ENCODE measurements around the gene IFNL3. TPM values are rescaled to one million over a fixed set of nuclear protein-coding genes. Genes with fewer than 3 reads are reported as not detected.
A peak's percentile ranks its signal among the peaks of the same experiment; 100 is the strongest.

IFNL3 gene
- total RNA-seq, 2 experiments from 2014 or later, result 0.34 to 0.53 TPM

DNA sequence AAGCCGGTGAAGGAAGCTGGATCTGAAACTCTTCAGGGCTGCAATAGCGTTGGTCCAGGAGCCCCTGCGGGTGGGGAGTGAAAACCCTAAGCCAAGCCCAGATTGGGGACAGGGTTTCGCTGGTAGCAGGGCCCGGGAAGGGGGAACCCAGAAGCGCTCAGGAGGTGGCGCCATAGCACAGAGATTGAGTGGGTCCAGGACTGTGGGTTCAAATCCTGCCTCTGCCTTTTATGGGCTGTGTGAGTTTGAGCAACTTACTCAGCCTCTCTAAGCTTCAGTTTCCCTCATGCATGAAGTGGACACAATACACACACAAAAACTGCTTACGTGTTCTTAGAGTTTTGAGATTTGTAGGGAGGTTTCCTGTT lies 32.4 kb downstream of the IFNL3 start:
- ChIA-PET POLR2A (interaction anchor here (0.7 kb wide), 1 partner anchor 214 kb away, joined by 4 read pairs; no protein-coding TSS in a partner anchor), CTCF (interaction anchor here (1.0 to 4.3 kb wide), 4 partner anchors 11 to 186 kb away, joined by 3 to 15 read pairs (median 5); no protein-coding TSS in a partner anchor)
- no peaks in the 10 kb centered on the region for H3K4me1 Mint-ChIP-seq
- H3K4me3 Mint-ChIP-seq, result no peak overlapping the region
- intact Hi-C loops (cut with DNase I, micrococcal nuclease), result loop anchor here (1.0 to 5.0 kb wide), 4 partner anchors 116 to 320 kb away; partner anchors contain the start of genes PLEKHG2 (in 2 of the 2) and EID2B (in 1 of the 2)
- H3K36me3 Mint-ChIP-seq (ENCODE audit: low read depth), result no peaks in the 10 kb centered on the region
- ATAC-seq, result peak; percentile 100
- no peaks in the 10 kb centered on the region for H3K9me3 Mint-ChIP-seq (ENCODE audit: low read depth)
- peaks cover 9% of the 10 kb centered on the region for H3K27me3 Mint-ChIP-seq
- H3K27ac Mint-ChIP-seq, result no peak overlapping the region
- peak; percentile 86 for DNase-seq

DNA sequence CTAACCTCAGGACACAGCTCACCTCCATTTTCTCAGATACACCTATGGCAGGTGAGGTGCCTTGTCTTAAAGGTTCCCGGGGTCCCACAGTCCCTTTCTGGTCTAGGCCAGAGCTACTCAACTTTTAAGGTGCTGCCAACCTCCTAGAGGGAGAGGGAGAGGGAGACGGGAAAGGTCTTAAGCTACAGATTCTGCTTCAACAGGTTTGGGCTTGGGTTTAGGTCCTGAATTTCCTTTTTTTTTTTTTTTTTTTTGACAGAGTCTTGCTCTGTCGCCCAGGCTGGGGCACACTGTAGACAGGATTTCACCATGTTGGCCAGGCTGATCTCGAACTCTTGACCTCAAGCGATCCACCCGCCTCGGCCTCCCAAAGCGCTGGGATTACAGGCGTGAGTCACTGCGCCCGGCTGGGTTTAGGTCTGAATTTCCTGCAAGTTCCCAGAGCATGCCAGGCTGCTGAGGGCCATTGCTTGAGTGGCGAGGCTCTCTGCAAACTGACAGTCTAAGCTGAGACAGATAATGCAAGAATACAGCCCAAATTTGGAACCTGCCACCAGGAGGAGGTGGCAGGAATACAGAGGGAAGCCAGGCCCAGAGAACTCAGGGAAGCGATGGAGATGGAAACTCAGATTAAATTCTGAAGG lies 33.0 kb downstream of the IFNL3 start:
- H3K36me3 Mint-ChIP-seq (ENCODE audit: low read depth), result no peaks in the 10 kb centered on the region
- H3K9me3 Mint-ChIP-seq (ENCODE audit: low read depth), result no peaks in the 10 kb centered on the region
- intact Hi-C loops (cut with DNase I, micrococcal nuclease), result loop anchor here (1.0 to 5.0 kb wide), 4 partner anchors 116 to 320 kb away; partner anchors contain the start of genes PLEKHG2 (in 2 of the 2) and EID2B (in 1 of the 2)
- ChIA-PET CTCF (interaction anchor here (0.7 to 4.3 kb wide), 4 partner anchors 41 to 186 kb away, joined by 3 to 15 read pairs (median 4); no protein-coding TSS in a partner anchor), POLR2A (interaction anchor here (0.7 kb wide), 1 partner anchor 214 kb away, joined by 4 read pairs; no protein-coding TSS in a partner anchor)
- H3K27ac Mint-ChIP-seq, result no peak overlapping the region
- DNase-seq (no peak), ATAC-seq (no peak)
- no peaks in the 10 kb centered on the region for H3K4me1 Mint-ChIP-seq
- no peak overlapping the region for H3K4me3 Mint-ChIP-seq
- peaks cover 4% of the 10 kb centered on the region for H3K27me3 Mint-ChIP-seq

GRCh38 chr19:39209196-39209595 lies 35.6 kb downstream of the IFNL3 start:
- Mint-ChIP-seq H3K4me3 (no peak overlapping the region), H3K27me3 (peaks cover 5% of the 10 kb centered on the region), H3K9me3 (ENCODE audit: low read depth) (no peaks in the 10 kb centered on the region), H3K27ac (no peak overlapping the region), H3K4me1 (no peaks in the 10 kb centered on the region), H3K36me3 (ENCODE audit: low read depth) (no peaks in the 10 kb centered on the region)
- ChIA-PET POLR2A (no interaction called here), CTCF (no interaction called here)
- intact Hi-C loops (cut with DNase I, micrococcal nuclease), result no loop called here
- DNase-seq (no peak), ATAC-seq (no peak)

- Mint-ChIP-seq H3K9me3 (ENCODE audit: low read depth) (no peaks in the 10 kb centered on the region), H3K36me3 (ENCODE audit: low read depth) (no peaks in the 10 kb centered on the region), H3K27me3 (peaks cover 11% of the 10 kb centered on the region), H3K4me1 (no peaks in the 10 kb centered on the region), H3K27ac (no peak overlapping the region), H3K4me3 (no peak overlapping the region)
- intact Hi-C loops (cut with DNase I, micrococcal nuclease), result no loop called here
- ATAC-seq (no peak), DNase-seq (no peak)
- ChIA-PET CTCF (no interaction called here), POLR2A (no interaction called here)
Measured at GRCh38 chr19:39208175-39208795, 36.5 kb downstream of the IFNL3 start.

- Mint-ChIP-seq H3K27me3 (peaks cover 19% of the 10 kb centered on the region), H3K36me3 (ENCODE audit: low read depth) (no peaks in the 10 kb centered on the region), H3K4me3 (no peak overlapping the region), H3K4me1 (no peaks in the 10 kb centered on the region), H3K9me3 (ENCODE audit: low read depth) (no peaks in the 10 kb centered on the region), H3K27ac (no peak overlapping the region)
- ChIA-PET POLR2A (no interaction called here), CTCF (no interaction called here)
- DNase-seq (no peak), ATAC-seq (no peak)
- intact Hi-C loops (cut with DNase I, micrococcal nuclease), result no loop called here
Measured at GRCh38 chr19:39207293-39207836, 37.4 kb downstream of the IFNL3 start.

DNA sequence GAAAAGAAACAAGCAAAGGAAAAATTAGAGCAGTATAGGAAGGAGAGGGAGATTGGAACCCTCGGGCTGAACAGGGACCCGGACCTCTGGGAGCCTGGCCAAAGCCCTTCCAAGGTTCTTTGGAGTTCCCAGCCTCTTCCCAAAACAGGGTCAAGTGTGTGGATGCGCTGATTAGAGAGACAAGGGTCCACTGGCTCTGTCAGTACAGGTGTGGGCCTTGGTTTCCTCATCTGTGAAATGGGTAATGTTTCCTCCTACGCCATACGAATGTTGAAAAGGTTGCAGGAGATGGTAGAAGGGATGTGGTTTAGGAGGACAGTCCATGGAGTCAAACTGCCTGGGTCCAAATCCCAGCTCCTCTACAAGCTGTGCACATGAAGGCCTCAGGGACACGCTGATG lies 38.7 kb downstream of the IFNL3 start:
- Mint-ChIP-seq H3K4me1 (no peaks in the 10 kb centered on the region), H3K36me3 (ENCODE audit: low read depth) (no peaks in the 10 kb centered on the region), H3K4me3 (no peak overlapping the region), H3K27ac (no peak overlapping the region), H3K9me3 (ENCODE audit: low read depth) (no peaks in the 10 kb centered on the region), H3K27me3 (peaks cover 24% of the 10 kb centered on the region)
- POLR2A ChIA-PET, result no interaction called here
- intact Hi-C loops (cut with DNase I, micrococcal nuclease), result no loop called here
- ATAC-seq, result no peak
- no peak for DNase-seq
- CTCF ChIA-PET, result interaction anchor here (0.9 kb wide), 1 partner anchor 121 kb away, joined by 3 read pairs; no protein-coding TSS in a partner anchor

DNA sequence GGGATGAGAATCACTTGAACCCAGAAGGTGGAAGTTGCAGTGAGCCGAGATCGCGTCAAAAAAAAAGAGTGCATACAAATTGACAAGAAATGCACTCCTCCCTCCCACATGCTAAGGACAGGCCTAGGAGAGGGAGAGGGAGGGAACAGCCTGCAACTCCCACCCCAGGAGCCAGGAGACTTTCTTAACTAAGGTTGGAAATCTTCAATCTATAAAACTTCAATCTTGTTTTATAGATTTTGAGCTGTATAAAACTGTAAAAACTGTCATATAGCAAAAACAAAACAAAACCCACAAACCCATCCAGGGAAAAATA lies 39.4 kb downstream of the IFNL3 start:
- no peak for DNase-seq
- Mint-ChIP-seq H3K27me3 (peaks cover 31% of the 10 kb centered on the region), H3K9me3 (ENCODE audit: low read depth) (no peaks in the 10 kb centered on the region), H3K4me3 (no peak overlapping the region), H3K27ac (no peak overlapping the region), H3K36me3 (ENCODE audit: low read depth) (no peaks in the 10 kb centered on the region), H3K4me1 (no peaks in the 10 kb centered on the region)
- ChIA-PET POLR2A (no interaction called here), CTCF (interaction anchor here (0.7 to 0.9 kb wide), 2 partner anchors 9 to 122 kb away, joined by 3 read pairs; no protein-coding TSS in a partner anchor)
- intact Hi-C loops (cut with DNase I, micrococcal nuclease), result no loop called here
- ATAC-seq, result no peak

- H3K4me3 Mint-ChIP-seq, result no peak within 1 kb of the TSS
- H3K36me3 Mint-ChIP-seq (ENCODE audit: low read depth), result no peaks in the 10 kb centered on the region
- CTCF ChIA-PET, result interaction anchor here (0.7 kb wide), 1 partner anchor 1302 kb away, joined by 3 read pairs; no protein-coding TSS in a partner anchor
- H3K9me3 Mint-ChIP-seq (ENCODE audit: low read depth), result no peaks in the 10 kb centered on the region
- no peak for ATAC-seq
- intact Hi-C loops (cut with DNase I, micrococcal nuclease), result no loop called here
- H3K27me3 Mint-ChIP-seq, result peaks cover 38% of the 10 kb centered on the region
- H3K4me1 Mint-ChIP-seq, result no peaks in the 10 kb centered on the region
- POLR2A ChIA-PET, result no interaction called here
- no peak for DNase-seq
- H3K27ac Mint-ChIP-seq, result no peak within 1 kb of the TSS
Measured at GRCh38 chr19:39203372-39204341, 41.1 kb downstream of the IFNL3 start, which contains the start of gene SYCN. Gene SYCN, minus strand, starts transcription at chr19:39204263. Its CDS starts 9 bp downstream, at chr19:39204254.

- CTCF ChIA-PET, result no interaction called here
Measured at GRCh38 chr19:39202998-39203355, 41.8 kb downstream of the IFNL3 start.

GRCh38 chr19:39200803-39201115 lies 44.0 kb downstream of the IFNL3 start:
- intact Hi-C loops (cut with DNase I, micrococcal nuclease), result no loop called here
- Mint-ChIP-seq H3K27me3 (peaks cover 56% of the 10 kb centered on the region), H3K9me3 (ENCODE audit: low read depth) (no peaks in the 10 kb centered on the region), H3K4me3 (no peak overlapping the region), H3K4me1 (peaks cover 12% of the 10 kb centered on the region), H3K27ac (no peak overlapping the region), H3K36me3 (ENCODE audit: low read depth) (no peaks in the 10 kb centered on the region)
- ATAC-seq (no peak), DNase-seq (no peak)
- POLR2A ChIA-PET, result no interaction called here
- CTCF ChIA-PET, result interaction anchor here (0.7 kb wide), 1 partner anchor 108 kb away, joined by 3 read pairs; no protein-coding TSS in a partner anchor

More at GRCh38 chr19:39202998-39203355, 41.8 kb downstream of the IFNL3 start:
- DNase-seq (no peak), ATAC-seq (no peak)
- peaks cover 43% of the 10 kb centered on the region for H3K27me3 Mint-ChIP-seq
- intact Hi-C loops (cut with DNase I, micrococcal nuclease), result no loop called here
- H3K36me3 Mint-ChIP-seq (ENCODE audit: low read depth), result no peaks in the 10 kb centered on the region
- no peak overlapping the region for H3K4me3 Mint-ChIP-seq
- H3K27ac Mint-ChIP-seq, result no peak overlapping the region
- POLR2A ChIA-PET, result no interaction called here
- H3K9me3 Mint-ChIP-seq (ENCODE audit: low read depth), result no peaks in the 10 kb centered on the region
- H3K4me1 Mint-ChIP-seq, result no peaks in the 10 kb centered on the region

- ChIA-PET POLR2A (no interaction called here), CTCF (interaction anchor here (0.7 kb wide), 1 partner anchor 109 kb away, joined by 3 read pairs; no protein-coding TSS in a partner anchor)
- Mint-ChIP-seq H3K4me3 (no peak overlapping the region), H3K27me3 (peaks cover 61% of the 10 kb centered on the region), H3K36me3 (ENCODE audit: low read depth) (no peaks in the 10 kb centered on the region), H3K9me3 (ENCODE audit: low read depth) (no peaks in the 10 kb centered on the region), H3K4me1 (peaks cover 17% of the 10 kb centered on the region), H3K27ac (no peak overlapping the region)
- intact Hi-C loops (cut with DNase I, micrococcal nuclease), result no loop called here
- ATAC-seq, result no peak
- DNase-seq, result no peak
Measured at GRCh38 chr19:39200066-39200802, 44.6 kb downstream of the IFNL3 start.
